ENCODE results near the gene SOCS7.

SOCS7 gene

DNA sequence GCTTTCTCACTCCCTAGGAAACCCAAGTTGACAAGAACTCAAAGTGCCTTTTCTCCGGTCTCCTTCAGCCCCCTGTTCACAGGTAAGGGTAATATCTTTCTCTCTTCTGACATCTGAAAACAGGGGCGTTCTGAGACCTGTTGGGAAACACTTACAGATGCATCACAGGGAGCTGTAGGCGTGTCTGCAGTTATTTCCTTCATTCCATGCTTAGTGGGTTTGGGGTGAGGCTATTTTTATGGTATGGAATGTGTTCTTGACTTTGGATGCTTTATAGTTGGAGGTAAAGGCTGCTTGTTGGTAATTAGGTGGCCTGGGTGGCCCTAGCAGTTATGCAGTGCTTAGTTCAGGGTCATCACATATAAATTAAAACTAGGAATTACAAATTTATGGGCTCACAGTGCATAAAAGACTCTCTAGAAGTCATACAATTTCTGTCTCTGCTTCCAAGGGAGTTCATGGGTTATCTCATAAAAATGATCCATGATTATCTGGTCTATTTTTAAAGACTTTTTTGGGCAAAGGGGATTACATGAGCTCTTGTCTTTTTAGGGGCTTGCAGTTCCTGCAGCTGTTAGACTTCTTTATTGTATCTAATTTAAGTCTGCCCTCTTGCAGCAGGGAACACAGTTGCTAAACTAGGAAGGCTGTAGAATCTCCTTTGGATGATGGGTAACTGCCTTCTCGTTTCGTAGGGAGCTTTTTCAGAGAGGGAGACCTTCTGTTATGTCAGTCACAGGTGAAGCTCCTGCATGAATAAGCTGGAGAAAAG is 10.2 kb downstream of the SOCS7 start:
- TF ChIP-seq POLR2A (IDR thresholded peaks at IDR 0.05; ENCODE audit: low read depth, low read length): no peak
- DNase-seq (ENCODE audit: insufficient read length, low spot score) (no peak), FAIRE-seq (no peak)

DNA sequence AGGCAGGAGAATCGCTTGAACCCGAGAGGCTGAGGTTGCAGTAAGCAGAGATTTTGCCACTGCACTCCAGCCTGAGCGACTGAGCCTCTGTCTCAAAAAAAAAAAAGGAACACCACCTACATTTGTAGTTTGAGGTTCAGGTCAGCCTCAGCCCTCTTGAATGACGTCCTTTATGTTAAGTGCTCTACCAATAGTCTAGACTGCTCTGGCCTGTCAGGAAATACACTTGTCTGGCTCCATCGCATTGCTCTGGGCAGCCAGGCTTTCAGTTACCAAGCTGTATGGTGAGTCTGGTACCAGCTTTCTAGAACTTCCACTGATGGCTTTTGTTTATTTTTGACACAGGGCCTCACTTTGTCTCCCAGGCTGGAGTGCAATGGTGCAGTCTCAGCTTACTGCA is 11.4 kb downstream of the SOCS7 start:
- FAIRE-seq (no peak), DNase-seq (ENCODE audit: insufficient read length, low spot score) (no peak)
- no peak for TF ChIP-seq POLR2A (IDR thresholded peaks at IDR 0.05; ENCODE audit: low read depth, low read length)

DNA sequence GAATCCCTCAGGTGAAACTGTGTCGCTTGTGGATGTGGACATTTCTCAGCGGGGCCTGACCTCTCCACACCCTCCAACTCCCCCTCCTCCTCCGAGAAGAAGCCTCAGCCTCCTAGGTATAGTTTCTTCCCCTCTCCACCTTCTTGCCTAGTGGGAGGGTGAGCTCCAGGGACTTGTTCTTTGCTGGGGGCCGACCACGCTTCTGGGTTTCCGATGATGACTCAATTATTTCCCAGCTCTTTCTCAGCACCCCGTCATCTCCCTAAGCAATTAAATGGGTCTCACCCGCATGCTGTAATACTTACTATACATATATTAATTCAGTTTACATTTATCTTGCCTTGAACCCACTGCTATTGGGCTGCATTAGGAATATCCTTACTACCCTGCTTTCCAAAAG is 13.1 kb downstream of the SOCS7 start:
- FAIRE-seq (no peak), DNase-seq (ENCODE audit: insufficient read length, low spot score) (no peak)
- TF ChIP-seq POLR2A (IDR thresholded peaks at IDR 0.05; ENCODE audit: low read depth, low read length): no peak

DNA sequence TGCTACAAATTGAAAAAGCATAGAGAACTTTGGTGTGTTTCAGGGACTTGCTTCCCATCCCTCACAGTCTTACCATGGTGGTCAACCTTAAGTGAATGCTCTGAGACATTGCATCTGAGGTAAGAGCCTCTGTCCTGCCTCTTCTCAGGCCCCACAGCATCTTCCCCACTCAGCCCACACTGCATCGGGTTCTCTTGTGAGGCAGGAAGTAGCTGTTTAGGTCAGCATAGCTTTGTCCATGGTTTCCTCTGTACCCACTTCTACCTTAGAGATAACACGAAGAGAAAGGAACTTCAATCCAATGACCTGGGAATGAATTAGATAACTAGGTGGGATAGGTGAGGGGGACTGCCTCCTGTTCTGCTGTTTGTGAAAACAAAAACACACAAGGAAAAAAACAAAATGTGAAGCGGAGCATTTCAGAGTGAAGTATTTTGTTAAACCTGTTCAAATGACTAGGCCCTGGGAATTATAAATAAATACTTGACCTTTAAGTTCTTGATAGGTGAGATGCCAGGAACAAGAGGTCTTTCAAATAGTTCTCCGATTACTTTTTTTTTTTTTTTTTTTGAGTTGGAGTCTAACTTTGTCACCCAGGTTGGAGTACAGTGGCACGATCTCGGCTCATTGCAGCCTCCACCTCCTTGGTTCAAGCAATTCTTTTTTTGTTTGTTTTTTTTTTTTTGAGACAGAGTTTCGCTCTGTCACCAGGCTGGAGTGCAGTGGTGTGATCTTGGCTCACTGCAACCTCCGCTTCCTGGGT is 17.7 kb downstream of the SOCS7 start:
- no peak for TF ChIP-seq POLR2A (IDR thresholded peaks at IDR 0.05; ENCODE audit: low read depth, low read length)
- FAIRE-seq: no peak
- no peak for DNase-seq (ENCODE audit: insufficient read length, low spot score)

DNA sequence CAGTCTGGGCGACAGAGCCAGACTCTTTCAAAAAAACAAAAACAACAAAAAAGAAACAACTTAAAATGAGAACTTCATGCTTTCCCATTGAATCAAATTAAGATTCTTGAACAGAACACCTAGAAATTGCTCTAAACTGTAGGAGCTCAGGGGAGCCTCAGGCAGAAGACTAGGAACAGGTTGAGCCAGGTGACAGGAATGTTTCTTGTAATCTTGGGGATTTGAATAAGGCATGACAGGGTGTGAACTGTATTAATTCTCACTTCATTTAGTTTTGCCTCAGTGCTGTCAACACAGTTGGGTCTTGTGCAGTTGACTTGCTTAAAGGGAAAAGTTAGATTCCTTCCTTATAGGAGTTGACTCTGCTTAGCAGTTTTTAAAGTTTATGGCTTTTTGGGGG is 27.8 kb downstream of the SOCS7 start:
- no peak for DNase-seq (ENCODE audit: insufficient read length, low spot score)
- no peak for FAIRE-seq
- TF ChIP-seq POLR2A (IDR thresholded peaks at IDR 0.05; ENCODE audit: low read depth, low read length): no peak

DNA sequence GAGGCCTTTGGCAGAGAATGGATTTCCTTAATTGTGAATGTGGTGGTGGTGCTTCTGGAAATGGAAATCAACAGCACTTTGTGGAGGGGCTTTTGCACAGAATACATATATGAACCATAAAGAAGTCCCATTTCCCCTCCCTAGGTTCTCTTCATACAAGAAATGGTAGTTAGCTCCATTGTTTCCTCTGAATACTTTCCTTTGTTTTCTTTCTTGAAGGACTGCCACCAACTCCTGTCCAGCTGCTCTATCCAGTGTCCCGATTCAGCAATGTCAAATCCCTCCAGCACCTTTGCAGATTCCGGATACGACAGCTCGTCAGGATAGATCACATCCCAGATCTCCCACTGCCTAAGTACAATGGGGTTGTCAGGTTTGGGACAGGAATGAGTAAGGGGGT is 43.4 kb downstream of the SOCS7 start:
- FAIRE-seq: no peak
- TF ChIP-seq POLR2A (IDR thresholded peaks at IDR 0.05; ENCODE audit: low read depth, low read length): no peak
- DNase-seq (ENCODE audit: insufficient read length, low spot score): no peak

DNA sequence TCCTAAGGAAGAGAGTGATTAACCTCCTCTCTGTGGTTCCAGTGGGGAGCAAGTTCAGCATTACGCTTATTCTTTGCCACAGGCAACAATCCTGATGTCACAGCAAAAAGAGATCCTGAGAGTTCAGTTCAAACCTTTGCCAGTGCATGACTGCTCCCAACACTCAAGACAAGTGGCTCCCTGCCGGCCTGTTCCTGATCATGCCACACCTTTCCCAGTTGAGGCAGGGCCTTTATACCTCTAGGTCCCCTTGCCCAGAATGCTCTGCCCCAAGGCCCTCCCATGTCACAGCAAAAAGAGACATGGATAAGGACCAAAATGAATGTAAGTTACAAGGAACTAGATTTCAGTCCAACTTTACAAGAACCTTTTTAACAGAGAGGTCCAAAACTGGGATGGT is 45.6 kb downstream of the SOCS7 start:
- no peak for TF ChIP-seq POLR2A (IDR thresholded peaks at IDR 0.05; ENCODE audit: low read depth, low read length)
- FAIRE-seq (no peak), DNase-seq (ENCODE audit: insufficient read length, low spot score) (no peak)

DNA sequence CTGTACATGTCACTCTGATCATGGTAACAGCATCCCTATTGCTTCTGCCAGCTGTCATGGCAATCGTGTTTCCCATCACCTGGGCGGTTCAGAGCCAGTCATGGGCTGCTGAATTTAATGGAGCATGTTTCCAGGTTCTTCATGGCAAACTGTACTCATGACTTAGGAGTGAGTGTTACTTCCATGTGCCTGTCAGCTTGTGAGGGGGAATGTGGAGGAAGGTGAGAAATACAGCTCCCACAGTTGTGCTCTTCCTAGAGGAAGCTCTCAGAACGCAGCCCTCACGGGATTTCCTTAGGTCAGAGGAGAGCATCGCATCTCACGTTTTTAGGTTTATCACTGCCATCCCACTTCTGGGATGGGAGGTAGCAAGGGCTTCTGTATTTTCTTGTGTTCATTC is 48.6 kb downstream of the SOCS7 start:
- FAIRE-seq (no peak), DNase-seq (ENCODE audit: insufficient read length, low spot score) (no peak)
- no peak for TF ChIP-seq POLR2A (IDR thresholded peaks at IDR 0.05; ENCODE audit: low read depth, low read length)

DNA sequence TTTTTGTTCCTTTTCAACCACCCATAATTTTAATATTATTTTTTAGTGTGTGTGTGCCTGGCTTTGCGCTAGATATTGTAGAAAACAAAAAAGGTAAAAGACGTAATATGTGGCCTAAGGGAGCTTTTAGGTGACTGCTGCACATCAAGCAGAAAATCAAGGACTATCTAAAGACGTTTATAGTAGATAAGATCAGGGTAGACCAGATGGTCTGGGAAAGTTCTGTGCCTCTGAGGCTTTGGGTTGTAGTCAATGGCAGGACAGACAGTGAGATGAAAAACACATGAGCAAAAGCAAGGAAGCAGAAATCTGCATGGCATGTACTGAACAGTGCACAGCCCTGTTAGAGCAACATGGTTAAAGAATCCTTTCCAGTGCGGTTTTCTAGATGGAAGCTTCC is 49.8 kb downstream of the SOCS7 start:
- FAIRE-seq (no peak), DNase-seq (ENCODE audit: insufficient read length, low spot score) (no peak)
- TF ChIP-seq POLR2A (IDR thresholded peaks at IDR 0.05; ENCODE audit: low read depth, low read length): no peak

DNA sequence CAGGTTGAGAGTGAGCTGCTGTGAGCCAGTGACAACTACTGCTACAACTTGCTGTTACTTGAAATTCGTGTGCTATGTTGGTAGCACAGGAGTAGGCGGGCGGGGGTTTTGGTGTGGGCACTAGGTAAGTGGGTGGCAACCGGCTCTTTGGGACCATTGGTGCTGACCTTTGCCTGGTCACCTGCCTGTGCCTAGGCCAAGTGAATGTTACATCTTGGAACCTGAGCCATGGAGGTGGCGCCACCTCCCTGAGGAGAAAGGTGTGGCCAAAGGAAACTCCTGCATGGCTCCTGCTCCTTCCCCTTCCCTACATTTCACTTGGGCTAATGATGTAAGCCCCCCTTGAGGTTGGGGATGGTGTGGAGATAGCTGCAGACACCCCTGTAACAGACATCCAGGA is 51.3 kb downstream of the SOCS7 start:
- no peak for DNase-seq (ENCODE audit: insufficient read length, low spot score)
- TF ChIP-seq POLR2A (IDR thresholded peaks at IDR 0.05; ENCODE audit: low read depth, low read length): no peak
- no peak for FAIRE-seq

DNA sequence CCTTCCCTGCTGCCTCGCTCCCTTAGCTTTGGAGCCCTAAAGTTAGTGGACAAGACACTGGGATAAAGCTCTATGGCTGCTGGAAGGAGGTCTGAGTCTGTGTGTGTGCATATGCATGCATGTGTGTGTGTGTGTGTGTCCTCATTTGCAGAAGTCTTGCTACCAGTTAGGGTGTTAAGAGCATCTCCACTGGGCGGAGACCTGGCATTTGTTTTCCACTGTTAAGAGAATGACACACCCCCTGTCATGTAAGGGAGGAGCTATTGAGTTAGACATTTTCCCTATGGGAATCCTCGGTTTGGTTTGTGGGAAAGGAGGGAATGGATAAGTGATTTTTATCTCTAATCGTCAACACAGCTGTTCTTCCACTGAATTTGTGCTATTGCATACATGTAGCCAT is 51.8 kb downstream of the SOCS7 start:
- FAIRE-seq: no peak
- DNase-seq (ENCODE audit: insufficient read length, low spot score): peak; percentile 42
- no peak for TF ChIP-seq POLR2A (IDR thresholded peaks at IDR 0.05; ENCODE audit: low read depth, low read length)

DNA sequence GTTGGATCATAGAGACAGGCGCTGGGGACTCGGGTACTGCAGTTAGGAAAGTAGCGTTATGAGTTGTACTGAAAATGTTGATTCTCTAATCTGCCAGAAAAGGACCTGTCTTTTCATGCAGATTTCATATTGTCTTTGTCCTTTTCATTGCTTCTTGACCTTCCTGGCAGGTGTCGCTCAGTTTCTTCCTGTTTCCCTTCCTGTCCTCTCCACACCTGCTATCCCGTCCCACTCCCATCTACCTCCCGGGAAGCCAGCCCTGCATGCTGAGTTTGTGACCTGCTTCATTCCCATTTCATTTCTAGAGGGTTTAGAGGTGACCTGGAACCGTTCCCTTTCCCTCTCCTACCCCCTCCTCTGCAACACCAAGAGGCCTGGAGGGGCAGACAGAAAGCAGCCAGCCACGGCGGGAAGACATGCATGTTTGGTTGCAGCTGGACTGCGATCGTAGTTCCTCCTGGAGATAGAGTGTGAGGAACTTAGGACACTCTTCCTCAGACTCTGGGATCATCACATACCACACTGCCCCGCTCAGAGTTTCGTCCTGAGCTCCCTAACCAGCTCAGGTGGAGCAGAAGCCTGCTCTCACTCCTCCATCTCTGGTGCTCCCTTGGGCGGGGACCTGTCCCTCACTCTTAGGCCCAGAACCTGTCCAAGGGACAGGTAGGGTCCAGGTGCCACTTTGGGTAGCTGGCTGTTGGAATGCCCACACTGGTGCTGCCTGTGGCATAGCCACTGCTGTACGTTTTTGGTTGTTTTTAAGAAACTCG is 52.7 kb downstream of the SOCS7 start:
- no peak for FAIRE-seq
- no peak for TF ChIP-seq POLR2A (IDR thresholded peaks at IDR 0.05; ENCODE audit: low read depth, low read length)

DNA sequence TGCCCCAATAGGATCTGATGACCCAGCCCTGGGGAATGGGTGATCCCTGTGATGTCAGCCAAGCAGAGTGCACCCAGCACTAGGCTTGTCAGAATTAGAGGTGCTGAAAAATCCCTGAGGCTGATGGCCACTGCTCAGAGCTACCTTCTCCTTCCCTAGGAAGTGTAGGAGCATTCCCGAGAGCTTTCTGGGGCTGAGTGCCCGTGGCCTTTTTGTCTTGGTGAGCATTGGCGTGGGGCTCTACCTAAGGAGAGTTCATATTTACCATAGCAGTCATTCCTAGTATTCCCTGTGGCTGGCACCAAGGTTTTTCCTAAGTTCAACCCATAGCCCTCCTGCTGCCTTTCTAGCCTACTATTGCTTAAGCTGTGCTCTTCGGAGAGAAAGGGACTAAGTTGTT is 54.0 kb downstream of the SOCS7 start:
- no peak for DNase-seq (ENCODE audit: insufficient read length, low spot score)
- no peak for FAIRE-seq
- no peak for TF ChIP-seq POLR2A (IDR thresholded peaks at IDR 0.05; ENCODE audit: low read depth, low read length)

More for the DNA sequence above, 52.7 kb downstream of the SOCS7 start:
- no peak for DNase-seq (ENCODE audit: insufficient read length, low spot score)

DNA sequence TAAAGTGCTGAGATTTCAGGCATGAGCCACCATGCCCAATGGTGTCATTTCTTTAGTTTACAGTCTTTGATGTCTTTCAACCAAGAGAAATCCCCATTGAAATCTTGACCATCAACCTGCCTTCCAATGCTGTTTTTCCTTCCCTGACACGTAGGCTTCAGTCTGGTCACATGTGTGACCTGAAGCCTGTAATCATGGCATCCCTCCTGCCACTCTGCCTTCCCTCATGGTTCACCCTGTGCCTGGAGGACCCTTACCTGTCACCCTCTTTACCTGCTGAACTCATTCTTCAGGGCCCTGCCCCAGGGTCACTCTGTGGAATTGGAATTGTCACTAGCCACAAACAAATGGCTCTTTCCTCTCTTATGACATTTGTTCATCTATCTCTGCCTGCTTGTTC is 58.6 kb downstream of the SOCS7 start:
- no peak for TF ChIP-seq POLR2A (IDR thresholded peaks at IDR 0.05; ENCODE audit: low read depth, low read length)
- FAIRE-seq (no peak), DNase-seq (ENCODE audit: insufficient read length, low spot score) (no peak)

Data from H54 (cell line).